GM12873 (cell line): Measurements from ENCODE around the gene COL5A3.

ENCODE experiments used
- TF ChIP-seq, protein P1 (sequence below): IDR thresholded peaks from 2 replicates; pipeline ENCODE4 v1.5.1; 2012; ENCODE audit warnings: low read depth, mild to moderate bottlenecking, moderate library complexity, low read length, control low read depth; ENCODE audit not compliant: insufficient read depth; ENCODE audit errors: missing control alignments

The COL5A3 gene

DNA sequence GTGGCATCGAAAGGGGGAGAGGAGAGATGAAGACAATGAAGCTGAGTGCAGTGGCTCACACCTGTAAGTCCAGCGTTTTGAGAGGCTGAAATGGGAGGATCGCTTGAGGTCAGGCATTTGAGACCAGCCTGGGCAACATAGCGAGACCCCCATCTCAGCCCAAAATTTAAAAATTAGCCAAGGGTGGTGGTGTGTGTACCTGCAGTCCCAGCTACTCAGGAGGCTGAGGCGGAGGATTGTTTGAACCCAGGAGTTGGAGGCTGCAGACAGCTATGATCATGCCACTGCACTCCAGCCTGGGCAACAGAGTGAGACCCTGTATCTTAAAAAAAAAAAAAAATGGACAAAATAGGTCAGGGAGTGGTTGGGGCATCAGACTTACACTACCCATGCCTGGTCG, 10.5 kb upstream of the COL5A3 start:
- TF ChIP-seq, protein P1, sequence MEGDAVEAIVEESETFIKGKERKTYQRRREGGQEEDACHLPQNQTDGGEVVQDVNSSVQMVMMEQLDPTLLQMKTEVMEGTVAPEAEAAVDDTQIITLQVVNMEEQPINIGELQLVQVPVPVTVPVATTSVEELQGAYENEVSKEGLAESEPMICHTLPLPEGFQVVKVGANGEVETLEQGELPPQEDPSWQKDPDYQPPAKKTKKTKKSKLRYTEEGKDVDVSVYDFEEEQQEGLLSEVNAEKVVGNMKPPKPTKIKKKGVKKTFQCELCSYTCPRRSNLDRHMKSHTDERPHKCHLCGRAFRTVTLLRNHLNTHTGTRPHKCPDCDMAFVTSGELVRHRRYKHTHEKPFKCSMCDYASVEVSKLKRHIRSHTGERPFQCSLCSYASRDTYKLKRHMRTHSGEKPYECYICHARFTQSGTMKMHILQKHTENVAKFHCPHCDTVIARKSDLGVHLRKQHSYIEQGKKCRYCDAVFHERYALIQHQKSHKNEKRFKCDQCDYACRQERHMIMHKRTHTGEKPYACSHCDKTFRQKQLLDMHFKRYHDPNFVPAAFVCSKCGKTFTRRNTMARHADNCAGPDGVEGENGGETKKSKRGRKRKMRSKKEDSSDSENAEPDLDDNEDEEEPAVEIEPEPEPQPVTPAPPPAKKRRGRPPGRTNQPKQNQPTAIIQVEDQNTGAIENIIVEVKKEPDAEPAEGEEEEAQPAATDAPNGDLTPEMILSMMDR: no peak

DNA sequence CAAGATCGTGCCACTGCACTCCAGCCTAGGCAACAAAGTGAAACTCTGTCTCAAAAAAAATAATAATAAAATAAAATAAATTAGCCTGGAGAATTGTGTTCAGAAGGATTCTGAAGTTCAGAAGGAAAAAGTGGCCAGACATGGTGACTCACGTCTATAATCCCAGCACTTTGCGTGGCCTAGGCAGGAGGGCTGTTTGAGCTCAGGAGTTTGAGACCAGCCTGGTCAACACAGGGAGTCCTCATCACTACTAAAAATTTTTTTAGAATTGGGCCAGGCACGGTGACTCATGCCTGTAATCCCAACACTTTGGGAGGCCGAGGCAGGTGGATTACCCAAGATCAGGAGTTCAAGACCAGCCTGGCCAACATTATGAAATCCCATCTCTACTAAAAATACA, 8.9 kb upstream of the COL5A3 start:
- TF ChIP-seq, protein P1: no peak

DNA sequence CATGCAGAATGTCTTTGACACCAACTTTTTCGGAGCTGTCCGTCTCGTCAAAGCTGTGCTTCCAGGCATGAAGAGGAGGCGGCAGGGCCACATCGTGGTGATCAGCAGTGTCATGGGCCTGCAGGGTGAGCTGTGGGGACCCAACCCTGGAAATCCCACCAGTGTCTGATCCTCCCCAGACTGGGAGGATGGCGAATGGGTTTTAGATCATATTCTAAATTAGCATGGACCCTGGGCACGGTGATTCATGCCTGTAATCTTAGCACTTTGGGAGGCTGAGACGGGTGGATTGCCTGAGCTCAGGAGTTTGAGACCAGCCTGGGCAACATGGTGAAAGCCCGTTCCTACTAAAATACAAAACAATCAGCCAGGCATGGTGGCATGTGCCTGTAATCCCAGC, 8.5 kb upstream of the COL5A3 start:
- TF ChIP-seq, protein P1: no peak

DNA sequence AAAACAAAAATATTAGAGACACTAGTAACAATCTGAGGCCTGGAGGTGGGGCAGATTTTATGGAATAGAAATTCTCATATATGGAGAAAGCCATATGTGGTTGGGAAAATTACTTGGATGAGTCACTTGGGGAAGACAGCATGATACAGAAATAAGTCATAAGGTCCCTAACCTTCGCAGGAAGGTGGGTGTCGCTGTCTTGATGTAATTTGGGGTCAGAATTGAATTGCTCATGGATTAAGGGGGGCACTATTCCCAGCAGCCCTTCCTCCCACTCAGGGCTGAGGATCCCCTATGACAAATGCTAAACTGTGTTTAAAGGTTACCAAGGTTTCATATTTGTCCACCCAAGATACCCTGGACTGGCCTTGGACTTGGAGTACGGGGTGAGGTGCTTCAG, 8.0 kb upstream of the COL5A3 start:
- TF ChIP-seq, protein P1: no peak

DNA sequence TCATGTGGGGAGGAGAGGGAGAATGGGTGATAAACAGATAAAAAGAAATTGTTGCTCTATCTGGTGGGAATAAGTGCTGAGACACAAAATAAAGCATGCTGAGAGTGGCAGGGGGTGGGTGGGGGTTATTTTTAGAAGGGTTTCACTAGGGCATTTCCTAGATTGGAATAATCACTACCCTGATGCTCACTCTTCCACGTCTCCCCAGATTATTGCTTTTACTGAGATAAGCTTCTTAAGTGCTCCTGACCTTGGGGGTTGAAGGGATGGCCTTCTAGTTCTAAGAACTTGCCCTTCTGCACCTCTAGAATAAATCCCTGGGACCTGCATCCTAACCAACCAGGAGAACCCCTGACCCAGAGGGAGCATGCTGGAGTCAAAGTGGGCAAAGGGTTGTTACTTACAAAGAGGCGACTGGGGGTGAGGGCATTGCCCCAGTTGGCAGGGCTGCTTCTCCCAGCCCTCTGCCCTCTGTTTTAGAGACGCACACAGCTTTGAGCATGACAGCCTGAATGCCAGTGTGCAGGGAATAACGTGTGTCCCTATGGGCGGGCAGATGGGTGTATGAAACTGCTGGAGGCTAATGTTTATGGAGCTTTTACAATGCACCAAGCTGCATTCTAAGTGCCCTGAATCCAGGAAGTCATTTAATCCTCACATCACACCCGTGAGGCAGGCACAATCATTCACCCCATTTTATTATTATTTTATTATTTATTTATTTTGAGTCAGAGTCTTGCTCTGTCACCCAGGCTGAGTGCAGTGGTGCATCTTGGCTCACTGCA, 3.7 kb upstream of the COL5A3 start:
- TF ChIP-seq, protein P1: no peak

DNA sequence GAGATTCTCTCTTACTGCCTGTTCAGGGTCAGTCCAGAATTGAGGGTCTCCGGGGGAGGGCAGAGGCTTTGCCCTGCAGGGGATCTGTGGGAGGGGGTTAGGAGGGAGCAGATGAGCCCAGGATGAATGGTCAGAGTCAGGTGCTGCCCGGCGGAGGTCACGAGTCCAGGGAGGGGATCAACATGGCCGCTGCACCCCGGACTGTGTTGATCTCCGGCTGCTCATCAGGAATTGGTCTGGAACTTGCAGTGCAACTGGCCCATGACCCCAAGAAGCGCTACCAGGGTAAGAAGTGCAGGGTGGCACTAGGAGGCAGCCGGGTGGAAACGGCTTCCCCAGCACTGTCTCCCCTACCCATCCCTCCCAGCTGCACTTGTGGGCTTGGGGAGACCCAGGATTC, 3.0 kb upstream of the COL5A3 start, which contains the start of gene RDH8:
TSS of gene RDH8 (plus strand) at position 168 of the 400 bp plus-strand sequence. CDS start at position 183, 15 bp downstream.
- TF ChIP-seq, protein P1: no peak

DNA sequence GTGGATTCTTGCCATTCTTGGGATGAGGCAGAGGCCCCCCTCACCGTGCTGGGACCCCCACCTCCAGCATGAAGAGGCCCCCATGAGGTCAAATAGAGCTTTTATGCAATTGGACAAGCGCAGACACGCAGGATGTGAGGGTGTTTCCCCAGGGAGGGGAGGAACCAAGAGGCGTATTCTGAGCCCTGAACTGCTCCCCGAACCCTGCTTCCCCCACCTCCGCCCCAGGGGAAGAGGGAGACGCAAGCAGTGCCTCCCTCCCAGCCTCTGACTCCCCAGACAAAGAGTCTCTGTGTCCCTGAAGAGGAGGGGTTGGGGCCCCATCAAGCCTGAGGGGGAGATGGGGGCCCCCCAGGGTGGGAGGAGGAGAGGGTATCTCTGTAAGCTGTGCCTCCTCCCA, 1.7 kb upstream of the COL5A3 start:
- TF ChIP-seq, protein P1: no peak
